HCEC 1CT (cell line): ENCODE measurements around the gene NUDT7.

Experiments
- DNase-seq: peaks from one replicate; pipeline ENCODE4 v3.0.0-alpha.2; 2017

The NUDT7 gene

GRCh38 chr16:77782694-77783093, 60.4 kb downstream of the NUDT7 start:
- DNase-seq: peak; percentile 35

DNA sequence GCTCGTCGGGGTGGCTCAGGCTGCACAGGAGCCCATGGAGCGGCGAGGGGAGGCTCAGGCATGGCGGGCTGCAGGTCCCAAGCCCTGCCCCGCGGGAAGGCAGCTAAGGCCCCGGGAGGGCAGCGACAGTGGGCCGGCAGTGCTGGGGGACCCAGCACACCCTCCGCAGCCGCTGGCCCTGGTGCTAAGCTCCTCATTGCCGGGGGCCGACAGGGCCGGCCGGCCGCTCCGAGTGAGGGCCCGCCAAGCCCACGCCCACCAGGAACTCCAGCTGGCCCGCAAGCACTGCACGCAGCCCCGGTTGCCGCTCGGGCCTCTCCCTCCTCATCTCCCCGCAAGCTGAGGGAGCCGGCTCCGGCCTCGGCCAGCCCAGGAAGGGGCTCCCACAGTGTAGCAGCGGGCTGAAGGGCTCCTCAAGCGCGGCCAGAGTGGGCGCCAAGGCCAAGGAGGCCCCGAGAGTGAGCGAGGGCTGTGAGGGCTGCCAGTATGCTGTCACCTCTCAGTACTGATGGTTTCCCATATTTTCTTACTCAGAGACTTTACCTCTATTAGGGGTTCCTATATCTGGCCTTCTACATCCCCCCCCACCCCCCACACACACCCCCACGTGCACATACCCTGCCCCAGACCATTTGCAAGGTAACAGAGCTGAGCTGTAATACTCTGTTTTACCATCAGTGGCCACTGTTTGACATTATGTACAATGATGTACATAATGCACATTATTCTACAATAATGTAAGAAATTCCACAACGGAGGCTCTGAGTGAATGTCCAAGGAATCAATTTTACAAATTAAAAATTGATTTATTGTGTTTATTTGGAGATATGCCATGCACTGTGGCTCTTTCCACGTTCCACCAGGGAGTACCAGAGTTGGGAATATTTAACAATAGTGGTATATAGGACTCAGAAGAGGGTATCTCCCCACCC, 62.4 kb downstream of the NUDT7 start:
- peak; percentile 27 for DNase-seq

- no peak for DNase-seq
Measured at GRCh38 chr16:77785373-77785764, 63.1 kb downstream of the NUDT7 start.

- no peak for DNase-seq
Measured at GRCh38 chr16:77786186-77786847, 64.0 kb downstream of the NUDT7 start.

DNA sequence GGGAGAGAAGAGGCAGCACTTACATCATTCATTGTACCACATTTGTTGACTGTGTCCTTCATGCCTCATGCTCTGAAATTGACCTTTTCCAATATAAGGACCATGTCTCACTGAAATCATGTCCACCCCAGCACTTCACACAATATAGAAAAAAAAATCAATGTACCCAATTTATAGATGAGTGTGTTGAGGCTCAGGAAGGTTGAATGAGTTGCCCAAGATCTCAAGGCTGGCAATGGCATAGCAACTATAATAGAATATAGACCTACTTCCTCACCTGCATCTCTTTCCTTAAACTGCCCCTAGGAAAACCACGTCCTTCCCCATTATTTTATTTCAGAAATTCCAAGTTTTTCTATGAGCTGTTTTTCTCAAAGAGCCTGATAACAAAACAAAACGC, 65.1 kb downstream of the NUDT7 start:
- no peak for DNase-seq

DNA sequence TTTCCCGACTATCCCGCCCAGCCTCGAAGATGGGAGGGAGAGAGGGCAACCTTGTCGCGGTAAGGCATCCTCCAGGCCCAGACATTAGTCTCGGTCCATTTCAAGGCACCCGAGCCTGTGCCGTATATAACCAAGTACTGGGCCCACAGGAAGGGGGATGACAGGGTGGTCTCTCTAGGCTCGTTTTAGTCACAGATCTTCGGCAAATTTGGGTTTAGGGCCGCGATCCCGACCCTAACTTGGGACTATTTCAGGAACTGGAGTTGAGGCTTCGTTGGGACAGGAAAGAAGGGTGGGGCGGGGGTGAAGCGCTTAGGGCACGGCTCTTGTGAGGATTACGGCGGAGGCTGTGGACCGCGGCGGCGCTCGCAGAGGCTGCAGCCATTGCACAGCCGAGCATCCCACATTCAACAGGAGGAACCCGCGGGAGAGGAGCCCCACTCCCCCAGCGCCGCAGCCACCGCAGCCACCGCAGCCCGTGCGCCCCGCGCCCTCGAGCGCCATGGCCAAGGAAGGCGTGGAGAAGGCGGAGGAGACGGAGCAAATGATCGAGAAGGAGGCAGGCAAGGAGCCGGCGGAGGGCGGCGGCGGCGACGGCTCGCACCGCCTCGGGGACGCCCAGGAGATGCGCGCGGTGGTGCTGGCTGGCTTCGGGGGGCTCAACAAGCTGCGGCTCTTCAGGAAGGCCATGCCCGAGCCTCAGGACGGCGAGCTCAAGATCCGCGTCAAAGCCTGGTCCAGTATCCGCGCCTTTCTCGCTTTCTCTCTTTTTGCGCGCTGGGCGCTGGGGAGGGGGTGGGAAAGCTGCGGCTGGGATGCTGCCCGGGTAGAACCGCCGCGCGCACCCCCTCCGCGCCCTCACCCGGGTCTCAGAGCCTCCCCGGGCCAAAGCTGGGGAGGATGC, 66.1 kb downstream of the NUDT7 start, which contains the start of gene VAT1L:
VAT1L (plus strand) TSS at position 384 of the 904 bp plus-strand sequence; CDS start at position 503, 119 bp downstream.
- DNase-seq: peak; percentile 50

GRCh38 chr16:77789085-77790008, 67.0 kb downstream of the NUDT7 start:
- DNase-seq: no peak

- no peak for DNase-seq
Measured at GRCh38 chr16:77790009-77790372, 67.7 kb downstream of the NUDT7 start.

DNA sequence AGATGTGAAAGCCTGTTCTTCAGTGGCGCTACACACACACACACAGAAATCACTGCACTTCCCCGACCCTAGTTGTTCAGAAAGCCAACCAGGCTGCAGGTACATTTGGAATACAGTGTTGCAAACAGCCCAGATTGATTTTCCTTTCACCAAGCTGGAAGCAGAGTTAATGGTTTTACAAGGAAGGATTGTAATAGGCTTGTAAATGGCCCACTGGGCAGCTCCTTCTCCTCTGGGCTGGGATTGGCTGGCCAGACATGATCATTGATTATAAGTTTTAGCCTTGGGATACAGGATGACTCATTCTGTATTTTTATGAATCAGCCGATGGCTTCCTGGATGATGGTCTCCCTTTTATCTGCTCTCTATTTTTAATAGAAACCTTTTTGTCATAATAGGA, 68.6 kb downstream of the NUDT7 start:
- no peak for DNase-seq
